Renal pelvis (tissue), 4 donors: ENCODE measurements around the gene FAM168A. TPM values are rescaled to one million over a fixed set of nuclear protein-coding genes. Genes with fewer than 3 reads are reported as not detected.

ENCODE experiments used
- DNase-seq: peaks from one replicate; pipeline ENCODE4 v3.0.0-alpha.2; 2013
- polyA plus RNA-seq, 3 donors: library from polyadenylated mRNA; unstranded; fragments of 120-200 nt; gene quantifications; one replicate each; pipeline ENCODE4 v1.2.1, GENCODE V29; 2013; ENCODE audit not compliant: insufficient read length in 3 of 3

Gene FAM168A
- polyA plus RNA-seq, 3 donors: 44.5 to 47.6 (median 47.3) TPM

DNA sequence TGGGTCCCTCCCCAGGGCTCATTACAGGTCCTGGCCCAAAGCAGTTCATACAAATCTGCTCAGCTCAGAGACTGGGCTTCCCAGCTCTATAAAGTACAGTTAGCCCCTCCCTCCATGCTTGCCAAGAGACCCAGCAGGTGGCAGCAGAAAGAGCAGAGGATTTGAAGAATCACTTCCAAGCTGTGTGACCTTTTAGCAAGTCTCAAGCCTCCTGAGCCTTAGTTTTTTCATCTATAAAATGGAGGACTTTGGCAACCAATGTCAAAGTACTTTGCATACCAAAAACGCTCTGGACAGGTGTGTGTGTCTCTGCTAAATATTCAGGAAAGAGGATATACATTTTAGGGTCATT lies 195.1 kb downstream of the FAM168A start:
- no peak for DNase-seq

DNA sequence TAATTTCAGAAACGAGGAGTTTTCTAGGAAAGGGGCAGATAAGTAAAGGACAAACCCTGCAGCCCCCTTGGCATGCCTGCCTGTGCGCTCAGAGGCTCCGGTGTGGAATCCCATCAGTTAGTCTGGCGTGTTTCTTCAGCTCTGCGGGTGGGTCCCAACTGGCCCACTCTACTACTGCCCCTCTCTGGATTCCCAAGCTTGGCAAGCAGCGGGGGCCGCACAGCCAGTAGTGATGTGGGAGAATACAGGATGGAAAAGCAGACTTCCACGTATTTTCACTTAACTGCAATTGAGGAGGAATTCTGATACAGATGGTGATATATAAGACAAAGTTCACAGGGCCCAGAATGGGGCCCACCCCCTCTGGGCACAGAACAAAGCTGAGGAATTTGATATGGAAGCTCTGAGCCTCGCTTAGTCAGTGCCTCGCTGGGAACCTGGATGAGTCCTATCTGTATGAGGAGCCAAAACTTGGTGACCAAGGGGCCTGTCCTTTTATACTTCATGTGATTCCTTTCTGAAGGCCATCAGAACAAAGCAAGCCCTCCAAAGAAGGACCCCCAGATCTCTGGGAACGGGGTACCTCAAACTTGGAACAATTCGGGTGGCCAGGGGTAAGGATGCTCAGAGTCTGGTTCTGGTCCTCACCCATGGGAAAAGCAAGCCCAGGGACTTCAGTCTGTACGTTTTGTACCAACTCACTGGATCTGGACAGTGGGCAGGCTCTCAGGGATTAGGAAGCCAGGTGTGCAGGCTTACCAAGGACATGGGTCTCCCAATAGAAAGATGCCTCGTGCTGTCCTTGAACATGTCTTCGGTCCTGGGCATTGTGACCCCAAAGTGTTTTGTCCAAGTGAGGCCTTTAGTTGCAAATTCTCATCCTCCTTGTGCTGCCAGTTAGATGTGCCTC lies 195.7 kb downstream of the FAM168A start:
- DNase-seq: no peak

DNA sequence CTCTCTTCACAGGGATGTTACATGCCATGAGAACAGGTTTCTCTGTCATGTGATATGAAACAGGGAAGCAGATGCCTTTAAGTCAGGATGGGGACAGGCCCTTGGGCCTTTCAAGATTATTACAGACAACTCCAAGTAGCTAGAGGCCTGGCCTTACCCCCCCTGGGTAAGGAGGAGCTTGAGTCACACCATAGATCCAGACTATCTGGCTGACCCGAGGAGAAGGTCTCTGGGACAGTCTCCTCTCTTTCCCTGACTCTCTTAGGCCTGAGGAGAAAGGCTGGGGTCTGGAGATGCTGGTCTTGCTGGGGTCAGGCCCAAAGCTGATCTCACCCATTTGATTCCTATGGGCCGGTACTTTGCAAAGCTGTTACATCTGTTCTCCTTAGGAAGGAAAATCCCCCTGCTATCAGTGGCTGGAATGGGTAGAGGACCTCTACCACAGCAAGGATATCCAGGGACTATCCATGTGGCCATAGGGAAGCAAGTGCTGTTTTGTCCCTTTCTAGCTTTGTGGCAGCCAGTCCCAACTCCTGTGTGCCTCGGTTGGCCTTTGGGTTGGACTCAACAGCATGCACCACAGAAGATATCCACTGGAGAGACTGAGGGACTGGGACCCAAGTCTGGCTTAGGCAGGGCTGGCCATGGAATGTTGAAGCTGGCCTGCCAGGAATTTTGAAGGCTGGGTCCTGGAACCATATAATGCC lies 196.5 kb downstream of the FAM168A start:
- no peak for DNase-seq

GRCh38 chr11:73400293-73400692 lies 197.6 kb downstream of the FAM168A start:
- no peak for DNase-seq

GRCh38 chr11:73399636-73400035 lies 198.3 kb downstream of the FAM168A start:
- no peak for DNase-seq

GRCh38 chr11:73399159-73399590 lies 198.7 kb downstream of the FAM168A start:
- DNase-seq: no peak

- no peak for DNase-seq
Measured at GRCh38 chr11:73398721-73399120, 199.2 kb downstream of the FAM168A start.

GRCh38 chr11:73398132-73398526 lies 199.8 kb downstream of the FAM168A start:
- DNase-seq: no peak

DNA sequence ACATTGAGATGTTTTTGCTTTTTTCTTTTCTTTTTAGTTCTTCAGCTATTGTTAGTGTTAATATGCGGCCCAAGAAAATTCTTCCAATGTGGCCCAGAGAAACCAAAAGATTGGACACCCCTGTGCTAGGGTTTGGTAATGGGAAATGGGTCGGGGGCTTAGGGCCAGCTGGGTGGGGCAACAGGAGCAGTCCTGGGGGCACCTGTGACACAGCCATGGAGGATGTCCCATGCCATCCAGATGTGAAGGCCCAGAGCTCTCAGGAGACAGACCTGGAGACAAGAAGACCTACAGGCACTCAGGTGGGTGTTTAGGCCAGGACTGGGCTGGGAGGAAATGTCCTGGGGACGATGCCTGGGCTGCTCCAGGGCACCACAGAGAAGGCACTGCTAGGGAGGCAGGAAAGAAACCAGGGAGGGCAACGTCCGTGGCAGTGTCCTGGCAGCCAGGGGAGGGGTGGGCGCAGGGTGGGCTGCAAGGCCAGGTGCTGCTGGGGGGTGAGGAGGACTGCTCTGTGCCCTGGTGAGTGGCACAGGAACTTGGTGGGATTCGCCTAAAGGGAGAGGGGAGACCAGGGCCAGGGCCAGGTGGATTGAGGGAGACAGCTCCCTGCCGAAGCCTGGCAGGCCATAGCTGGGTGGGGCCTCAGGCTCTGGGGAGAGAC lies 200.3 kb downstream of the FAM168A start:
- DNase-seq: no peak

DNA sequence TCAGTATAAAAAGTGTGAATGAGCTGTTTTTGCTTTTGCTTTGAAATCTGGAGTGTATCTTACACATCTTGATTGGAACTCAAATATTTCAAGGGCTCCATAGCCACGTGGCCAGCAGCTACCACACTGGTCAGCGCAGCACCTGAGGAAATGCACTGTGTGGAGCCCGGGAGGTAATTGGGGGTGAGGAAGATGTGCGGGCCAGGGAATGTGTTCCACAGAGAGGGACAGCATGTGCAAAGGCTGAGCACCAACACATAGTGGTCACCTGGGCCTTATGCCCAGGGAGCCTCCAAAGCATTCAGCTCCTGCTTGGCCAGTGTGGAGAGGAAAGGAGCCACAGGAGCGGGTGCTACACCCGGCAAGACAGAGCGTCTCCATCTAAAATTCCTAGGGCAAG lies 200.9 kb downstream of the FAM168A start:
- no peak for DNase-seq

DNA sequence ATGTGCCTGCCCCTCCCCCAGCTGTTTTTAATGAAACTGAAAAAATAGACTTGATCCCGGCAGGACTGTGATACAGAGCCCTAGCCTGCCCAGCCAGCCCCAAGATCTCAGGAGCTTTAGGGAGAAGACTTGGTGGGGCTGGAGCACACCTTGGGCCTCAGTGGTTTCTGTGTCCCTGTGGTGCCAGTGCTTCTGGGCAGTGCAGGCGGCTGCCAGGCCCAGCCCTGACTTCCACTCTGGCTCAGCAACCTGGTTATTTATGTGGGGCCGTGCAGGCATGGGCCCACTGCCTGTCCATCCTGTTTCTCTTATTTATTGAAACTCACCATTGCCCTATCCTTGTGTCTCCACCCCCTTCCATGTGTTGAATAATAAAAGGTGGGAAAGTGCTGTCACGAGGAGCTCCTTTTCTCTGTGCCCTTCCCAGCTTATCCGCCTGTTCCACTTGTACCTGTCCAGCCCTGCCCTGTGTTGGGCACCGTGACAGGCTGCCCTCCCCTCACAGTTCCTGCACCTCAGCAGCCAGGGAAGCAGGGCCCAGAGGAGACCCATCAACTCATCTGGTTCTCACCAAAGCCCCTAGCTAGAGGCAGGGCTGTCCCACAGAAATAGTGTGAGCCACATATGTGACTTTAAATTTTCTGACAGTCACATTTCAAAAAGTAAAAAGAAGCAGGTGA lies 201.5 kb downstream of the FAM168A start:
- DNase-seq: no peak

- no peak for DNase-seq
Measured at GRCh38 chr11:73395297-73396208, 202.4 kb downstream of the FAM168A start.

DNA sequence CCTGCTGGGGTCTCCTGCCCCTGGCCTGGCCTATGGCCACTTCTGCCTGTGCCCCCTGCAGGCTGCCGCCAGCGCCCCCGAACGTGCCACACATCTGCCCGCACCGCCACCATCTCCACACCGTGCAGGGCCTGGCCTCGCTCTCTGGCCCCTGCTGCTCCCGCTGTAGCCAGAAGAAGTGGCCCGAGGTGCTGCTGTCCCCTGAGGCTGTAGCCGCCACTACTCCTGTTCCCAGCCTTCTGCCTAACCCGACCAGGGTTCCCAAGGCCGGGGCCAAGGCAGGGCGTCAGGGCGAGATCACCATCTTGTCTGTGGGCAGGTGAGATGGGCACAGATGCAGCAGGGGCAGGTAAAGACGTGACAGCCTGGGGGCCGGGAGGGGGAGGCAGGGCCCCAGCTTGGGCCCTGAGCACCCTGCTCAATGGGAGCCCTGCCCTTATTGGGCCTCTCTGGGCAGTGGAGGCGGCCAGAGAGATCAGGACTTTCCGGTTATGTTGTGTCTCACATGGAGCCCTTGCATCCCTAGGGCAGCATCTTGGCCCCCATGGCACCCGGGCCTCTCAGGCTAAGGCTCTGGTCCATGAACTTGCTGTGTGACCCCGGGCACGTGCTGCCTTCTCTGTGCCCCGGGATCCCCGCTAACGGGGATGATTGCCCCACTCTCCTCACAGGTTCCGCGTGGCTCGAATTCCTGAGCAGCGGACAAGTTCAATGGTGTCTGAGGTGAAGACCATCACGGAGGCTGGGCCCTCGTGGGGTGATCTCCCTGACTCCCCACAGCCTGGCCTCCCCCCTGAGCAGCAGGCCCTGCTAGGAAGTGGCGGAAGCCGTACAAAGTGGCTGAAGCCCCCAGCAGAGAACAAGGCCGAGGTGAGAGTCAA lies 203.3 kb downstream of the FAM168A start:
- no peak for DNase-seq

DNA sequence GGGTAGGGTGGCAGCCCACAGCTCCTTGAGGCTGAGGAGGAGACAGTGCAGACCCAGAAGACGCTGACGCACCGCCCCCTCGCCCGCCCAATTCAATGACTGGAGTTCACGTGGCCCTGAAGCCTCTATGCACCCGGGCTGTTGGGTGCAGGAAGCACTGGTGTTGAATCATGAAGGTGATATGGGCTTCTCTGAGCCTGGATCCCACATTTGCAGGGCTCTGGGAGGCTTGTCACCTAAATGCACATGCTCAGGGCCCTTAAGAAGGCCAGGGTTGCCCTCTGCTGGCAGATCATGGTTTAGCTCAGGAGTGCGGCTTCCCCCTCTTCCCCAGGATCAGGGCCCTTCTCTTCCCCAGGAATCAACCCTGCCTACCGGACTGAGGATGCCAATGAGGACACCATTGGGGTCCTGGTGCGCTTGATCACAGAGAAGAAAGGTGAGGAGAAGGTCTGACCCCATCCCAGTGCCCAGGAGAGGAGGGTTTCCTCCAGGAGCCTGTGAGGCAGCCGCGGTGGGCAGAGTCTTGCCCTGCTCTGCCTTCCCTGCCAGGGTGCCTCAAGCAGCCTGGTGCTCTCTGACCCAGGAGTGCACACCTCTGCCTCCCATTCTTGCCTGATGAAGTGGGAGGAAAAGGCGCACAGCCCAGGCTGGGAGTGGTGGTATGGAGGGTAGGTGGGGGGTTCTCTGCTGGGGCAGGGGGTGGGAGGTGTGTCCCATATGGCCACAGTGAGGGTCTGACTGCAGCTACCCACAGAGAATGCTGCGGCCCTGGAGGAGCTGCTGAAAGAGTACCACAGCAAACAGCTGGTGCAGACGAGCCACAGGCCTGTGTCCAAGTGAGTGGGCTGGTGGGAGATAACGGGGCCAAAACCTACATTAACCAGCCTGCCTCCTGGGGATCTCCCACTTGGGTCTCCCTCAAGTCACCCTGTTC lies 204.2 kb downstream of the FAM168A start:
- DNase-seq: peak; percentile 66

- DNase-seq: no peak
Measured at GRCh38 chr11:73393011-73393380, 204.9 kb downstream of the FAM168A start.

GRCh38 chr11:73392108-73393010 lies 205.6 kb downstream of the FAM168A start:
- DNase-seq: no peak

GRCh38 chr11:73391665-73392064 lies 206.2 kb downstream of the FAM168A start:
- DNase-seq: no peak
